Neural cell (in vitro differentiated cells): Measurements from ENCODE around the gene FOXQ1. TPM values are rescaled to one million over a fixed set of nuclear protein-coding genes. Genes with fewer than 3 reads are reported as not detected.

ENCODE experiments used
- H2AFZ ChIP-seq: fragments of 200-600, 300-800 bp; sonication (generic), shearing (Covaris generic); 2 replicates; pipeline ENCODE4 v1.6.0; 2014; ENCODE audit warnings: low read depth, mild to moderate bottlenecking, antibody characterized with exemption, low read length, moderate library complexity
- H3F3A ChIP-seq: fragments of 200-600 bp; shearing (Covaris generic); 2 replicates; pipeline ENCODE4 v1.6.1; 2016; ENCODE audit warnings: mild to moderate bottlenecking, moderate library complexity, mixed read lengths, antibody characterized with exemption, low read length; ENCODE audit not compliant: insufficient read depth, poor library complexity, severe bottlenecking
- H3K27ac ChIP-seq: fragments of 200-600, 300-800 bp; sonication (generic), shearing (Covaris generic); 2 replicates; pipeline ENCODE4 v1.5.1; 2014; ENCODE audit warnings: mild to moderate bottlenecking, low read length, moderate library complexity
- H3K27me3 ChIP-seq: fragments of 300-800, 200-600 bp; sonication (generic), shearing (Covaris generic); 2 replicates; pipeline ENCODE4 v1.6.0; 2014; ENCODE audit warnings: mild to moderate bottlenecking, low read depth, low read length, moderate library complexity; ENCODE audit not compliant: insufficient read depth
- H3K36me3 ChIP-seq: fragments of 300-800, 200-600 bp; sonication (generic), shearing (Covaris generic); 2 replicates; pipeline ENCODE4 v1.5.1; 2014; ENCODE audit warnings: mild to moderate bottlenecking, antibody characterized with exemption, low read length, moderate library complexity; ENCODE audit not compliant: insufficient read depth
- H3K4me2 ChIP-seq: fragments of 300-800, 200-600 bp; sonication (generic), shearing (Covaris generic); 2 replicates; pipeline ENCODE4 v1.6.0; 2014; ENCODE audit warnings: mild to moderate bottlenecking, low read length
- H3K4me3 ChIP-seq: fragments of 300-800, 200-600 bp; sonication (generic), shearing (Covaris generic); 2 replicates; pipeline ENCODE4 v1.5.1; 2014; ENCODE audit warnings: mild to moderate bottlenecking, low read length, moderate library complexity
- H3K79me2 ChIP-seq: fragments of 200-600 bp; shearing (Covaris generic); replicated peaks from 2 replicates; pipeline ENCODE4 v1.6.0; 2014; ENCODE audit warnings: mild to moderate bottlenecking, low read length, moderate library complexity; ENCODE audit not compliant: insufficient read depth
- H3K9ac ChIP-seq: fragments of 300-800, 200-600 bp; sonication (generic), shearing (Covaris generic); 2 replicates; pipeline ENCODE4 v1.6.1; 2016; ENCODE audit warnings: mild to moderate bottlenecking, low read length, mixed read lengths
- H3K9me2 ChIP-seq: fragments of 200-600 bp; shearing (Covaris generic); 2 replicates; pipeline ENCODE4 v1.6.1; 2016; ENCODE audit warnings: mild to moderate bottlenecking, low read length, mixed read lengths; ENCODE audit not compliant: insufficient read depth
- H3K9me3 ChIP-seq: fragments of 200-600, 300-800 bp; sonication (generic), shearing (Covaris generic); 2 replicates; pipeline ENCODE4 v1.6.1; 2016; ENCODE audit warnings: mild to moderate bottlenecking, mixed run types, low read length, moderate library complexity, mixed read lengths
- H4K20me1 ChIP-seq: fragments of 200-600 bp; shearing (Covaris generic); 2 replicates; pipeline ENCODE4 v1.6.1; 2016; ENCODE audit warnings: mild to moderate bottlenecking, mixed run types; ENCODE audit not compliant: insufficient read depth
- CTCF ChIP-seq: fragments of 450-650 bp; IDR thresholded peaks from 2 replicates; pipeline ENCODE4 v1.5.1; 2014; ENCODE audit warnings: antibody characterized with exemption, mild to moderate bottlenecking, moderate library complexity; ENCODE audit not compliant: poor library complexity, severe bottlenecking
- EP300 ChIP-seq: fragments of 450-650 bp; conservative IDR thresholded peaks from 2 replicates; pipeline ENCODE4 v1.6.1; 2014; ENCODE audit warnings: antibody characterized with exemption, mild to moderate bottlenecking, moderate library complexity; ENCODE audit not compliant: poor library complexity, severe bottlenecking
- EZH2 ChIP-seq: fragments of 200-600, 300-800 bp; shearing (Covaris generic), sonication (generic); IDR thresholded peaks from 2 replicates; pipeline ENCODE4 v1.6.1; 2014; ENCODE audit warnings: antibody characterized with exemption, low read length, borderline replicate concordance, mild to moderate bottlenecking; ENCODE audit not compliant: insufficient read depth, poor library complexity, severe bottlenecking
- MXI1 ChIP-seq: fragments of 450-650 bp; conservative IDR thresholded peaks from 2 replicates; pipeline ENCODE4 v1.6.1; 2014; ENCODE audit warnings: antibody characterized with exemption, mild to moderate bottlenecking; ENCODE audit not compliant: poor library complexity, severe bottlenecking
- RAD21 ChIP-seq: fragments of 450-650 bp; conservative IDR thresholded peaks from 2 replicates; pipeline ENCODE4 v1.6.1; 2014; ENCODE audit warnings: antibody characterized with exemption, mild to moderate bottlenecking, moderate library complexity
- SMC3 ChIP-seq: fragments of 450-650 bp; conservative IDR thresholded peaks from 2 replicates; pipeline ENCODE4 v1.6.1; 2014; ENCODE audit warnings: antibody characterized with exemption, mild to moderate bottlenecking, moderate library complexity; ENCODE audit not compliant: poor library complexity
- TAF1 ChIP-seq: IDR thresholded peaks from 2 replicates; pipeline ENCODE4 v1.6.1; 2012; ENCODE audit warnings: low read depth
- polyA plus RNA-seq: library from polyadenylated mRNA; depleted of rRNA; stranded (reverse); fragments of >200 nt; gene quantifications from 2 replicates; pipeline ENCODE4 v1.2.3, GENCODE V29; 2014
- TF ChIP-seq, protein P1 (sequence below): IDR thresholded peaks from 2 replicates; pipeline ENCODE4 v1.6.1; 2012; ENCODE audit warnings: borderline replicate concordance

FOXQ1 gene
- polyA plus RNA-seq, 1 donor from 2014 or later = not detected

DNA sequence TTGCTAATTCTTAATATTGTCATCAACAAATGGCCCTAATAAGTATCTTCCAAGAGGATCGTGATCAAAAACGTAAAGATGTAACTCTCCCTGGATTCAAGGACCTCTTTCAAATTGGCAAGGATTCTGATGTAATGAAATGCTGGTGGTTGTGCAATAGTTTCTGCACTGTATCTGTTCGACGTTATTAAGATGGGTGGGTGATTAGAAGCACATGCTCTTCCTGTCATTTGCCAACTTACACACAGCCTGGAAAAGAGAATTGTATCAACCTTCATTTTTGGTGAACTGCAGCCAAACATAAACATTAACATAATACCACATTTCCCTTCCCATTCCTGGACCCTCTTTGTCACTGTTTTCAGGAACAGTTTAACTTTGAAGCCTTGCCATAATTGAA, 9.8 kb downstream of the FOXQ1 start:
- no peaks in the 10 kb centered on the region for H4K20me1 ChIP-seq
- no peak overlapping the region for H3K4me3 ChIP-seq
- no peak overlapping the region for H2AFZ ChIP-seq
- H3K27me3 ChIP-seq = no peaks in the 10 kb centered on the region
- no peak overlapping the region for H3K4me2 ChIP-seq
- H3K9ac ChIP-seq = no peak overlapping the region
- H3K9me2 ChIP-seq = no peaks in the 10 kb centered on the region
- H3K9me3 ChIP-seq = no peaks in the 10 kb centered on the region
- TF ChIP-seq, protein P1, sequence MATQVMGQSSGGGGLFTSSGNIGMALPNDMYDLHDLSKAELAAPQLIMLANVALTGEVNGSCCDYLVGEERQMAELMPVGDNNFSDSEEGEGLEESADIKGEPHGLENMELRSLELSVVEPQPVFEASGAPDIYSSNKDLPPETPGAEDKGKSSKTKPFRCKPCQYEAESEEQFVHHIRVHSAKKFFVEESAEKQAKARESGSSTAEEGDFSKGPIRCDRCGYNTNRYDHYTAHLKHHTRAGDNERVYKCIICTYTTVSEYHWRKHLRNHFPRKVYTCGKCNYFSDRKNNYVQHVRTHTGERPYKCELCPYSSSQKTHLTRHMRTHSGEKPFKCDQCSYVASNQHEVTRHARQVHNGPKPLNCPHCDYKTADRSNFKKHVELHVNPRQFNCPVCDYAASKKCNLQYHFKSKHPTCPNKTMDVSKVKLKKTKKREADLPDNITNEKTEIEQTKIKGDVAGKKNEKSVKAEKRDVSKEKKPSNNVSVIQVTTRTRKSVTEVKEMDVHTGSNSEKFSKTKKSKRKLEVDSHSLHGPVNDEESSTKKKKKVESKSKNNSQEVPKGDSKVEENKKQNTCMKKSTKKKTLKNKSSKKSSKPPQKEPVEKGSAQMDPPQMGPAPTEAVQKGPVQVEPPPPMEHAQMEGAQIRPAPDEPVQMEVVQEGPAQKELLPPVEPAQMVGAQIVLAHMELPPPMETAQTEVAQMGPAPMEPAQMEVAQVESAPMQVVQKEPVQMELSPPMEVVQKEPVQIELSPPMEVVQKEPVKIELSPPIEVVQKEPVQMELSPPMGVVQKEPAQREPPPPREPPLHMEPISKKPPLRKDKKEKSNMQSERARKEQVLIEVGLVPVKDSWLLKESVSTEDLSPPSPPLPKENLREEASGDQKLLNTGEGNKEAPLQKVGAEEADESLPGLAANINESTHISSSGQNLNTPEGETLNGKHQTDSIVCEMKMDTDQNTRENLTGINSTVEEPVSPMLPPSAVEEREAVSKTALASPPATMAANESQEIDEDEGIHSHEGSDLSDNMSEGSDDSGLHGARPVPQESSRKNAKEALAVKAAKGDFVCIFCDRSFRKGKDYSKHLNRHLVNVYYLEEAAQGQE = no peak
- H3F3A ChIP-seq = no peaks in the 10 kb centered on the region
- H3K36me3 ChIP-seq = no peaks in the 10 kb centered on the region
- H3K27ac ChIP-seq = no peak overlapping the region
- no peaks in the 10 kb centered on the region for H3K79me2 ChIP-seq

DNA sequence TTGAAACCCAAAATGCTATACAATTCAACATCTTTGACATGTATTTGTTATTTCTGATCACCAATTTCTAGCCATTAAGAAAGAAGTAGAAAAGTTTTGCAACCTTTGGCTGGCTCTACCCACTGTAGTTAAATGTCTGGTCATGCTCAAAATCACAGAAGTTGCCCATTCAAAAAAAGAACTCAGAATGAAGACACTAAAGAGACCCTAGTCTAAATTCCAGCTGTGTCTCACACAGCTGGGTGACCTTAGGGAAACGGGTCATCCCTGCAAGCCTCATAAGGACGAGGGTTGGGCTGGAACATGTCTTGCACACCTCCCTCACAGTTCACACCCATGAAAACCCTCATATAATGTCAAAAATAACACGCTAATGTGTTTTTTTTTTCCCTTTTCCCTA, 10.3 kb downstream of the FOXQ1 start:
- no peak overlapping the region for H3K27ac ChIP-seq
- no peak overlapping the region for H3K4me3 ChIP-seq
- no peaks in the 10 kb centered on the region for H3K36me3 ChIP-seq

More for the DNA sequence above, 10.3 kb downstream of the FOXQ1 start:
- Histone ChIP-seq H3F3A (no peaks in the 10 kb centered on the region), H3K9me2 (no peaks in the 10 kb centered on the region), H4K20me1 (no peaks in the 10 kb centered on the region), H3K27me3 (no peaks in the 10 kb centered on the region), H3K4me2 (no peak overlapping the region), H3K9me3 (no peaks in the 10 kb centered on the region), H3K79me2 (no peaks in the 10 kb centered on the region), H2AFZ (no peak overlapping the region), H3K9ac (no peak overlapping the region)
- TF ChIP-seq EZH2 = no peak
- no peak for TF ChIP-seq SMC3
- TF ChIP-seq EP300 = no peak
- no peak for TF ChIP-seq TAF1
- no peak for TF ChIP-seq CTCF
- TF ChIP-seq MXI1 = no peak
- TF ChIP-seq RAD21 = no peak
- TF ChIP-seq, protein P1 = no peak
